ENCODE results near the gene SZRD1.

SZRD1 gene

DNA sequence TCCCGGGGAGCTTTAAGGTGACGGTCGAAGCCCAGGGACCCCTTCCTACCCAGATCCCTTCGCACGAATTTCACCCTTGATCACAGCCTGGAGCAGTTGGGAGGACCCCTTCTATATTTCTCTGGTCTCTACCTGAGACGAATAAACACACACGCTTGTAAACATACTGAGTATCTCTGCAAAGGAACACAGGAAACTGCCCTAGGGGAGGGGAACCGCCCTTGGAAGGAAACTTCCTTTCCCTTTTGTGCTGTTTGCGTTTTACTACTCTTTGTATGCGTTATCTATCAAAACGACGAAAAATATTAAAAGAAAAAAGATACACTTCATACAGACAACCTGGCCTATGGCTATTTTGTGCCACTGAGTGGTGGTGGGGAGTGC, 74.2 kb downstream of the SZRD1 start:
- DNase-seq = no peak

DNA sequence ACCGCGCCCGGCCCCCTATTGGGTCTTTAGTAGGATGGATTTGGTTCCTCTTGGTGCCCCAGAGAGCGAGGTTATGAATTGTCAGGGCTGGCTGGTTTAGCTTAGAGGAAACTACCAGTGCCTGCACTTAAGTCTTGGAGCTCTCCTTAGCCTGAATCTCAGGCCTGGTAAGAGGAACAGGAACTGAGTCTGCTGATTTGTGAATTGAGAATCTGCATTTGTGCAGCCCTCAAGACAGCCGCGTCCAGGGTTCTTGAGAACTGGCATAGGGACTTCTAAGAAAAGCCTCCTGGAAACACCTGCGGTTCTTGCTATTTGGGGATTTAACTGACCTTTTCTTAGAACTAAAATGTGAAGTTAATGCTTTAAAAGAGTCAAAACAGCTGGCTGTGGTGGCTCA, 75.2 kb downstream of the SZRD1 start:
- no peak for DNase-seq

DNA sequence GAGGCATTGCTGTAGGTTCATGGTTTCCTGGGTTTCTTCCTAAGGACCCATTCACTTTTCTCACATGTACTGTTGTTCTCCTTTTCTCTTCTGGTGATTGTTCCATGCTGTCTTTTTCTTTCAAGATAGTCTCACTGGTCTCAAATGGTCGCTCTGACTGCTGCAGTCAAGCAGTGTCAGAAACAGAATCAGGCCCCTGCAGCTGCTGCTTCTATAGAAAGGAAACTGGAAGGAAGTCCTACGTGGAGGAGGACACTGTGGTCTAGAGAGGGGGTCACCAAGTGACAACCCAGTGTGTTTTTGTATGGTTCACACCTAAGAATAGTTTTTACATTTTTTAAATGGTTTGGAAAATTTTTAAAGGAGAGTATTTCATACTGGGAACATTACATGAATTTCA, 75.9 kb downstream of the SZRD1 start:
- no peak for DNase-seq

DNA sequence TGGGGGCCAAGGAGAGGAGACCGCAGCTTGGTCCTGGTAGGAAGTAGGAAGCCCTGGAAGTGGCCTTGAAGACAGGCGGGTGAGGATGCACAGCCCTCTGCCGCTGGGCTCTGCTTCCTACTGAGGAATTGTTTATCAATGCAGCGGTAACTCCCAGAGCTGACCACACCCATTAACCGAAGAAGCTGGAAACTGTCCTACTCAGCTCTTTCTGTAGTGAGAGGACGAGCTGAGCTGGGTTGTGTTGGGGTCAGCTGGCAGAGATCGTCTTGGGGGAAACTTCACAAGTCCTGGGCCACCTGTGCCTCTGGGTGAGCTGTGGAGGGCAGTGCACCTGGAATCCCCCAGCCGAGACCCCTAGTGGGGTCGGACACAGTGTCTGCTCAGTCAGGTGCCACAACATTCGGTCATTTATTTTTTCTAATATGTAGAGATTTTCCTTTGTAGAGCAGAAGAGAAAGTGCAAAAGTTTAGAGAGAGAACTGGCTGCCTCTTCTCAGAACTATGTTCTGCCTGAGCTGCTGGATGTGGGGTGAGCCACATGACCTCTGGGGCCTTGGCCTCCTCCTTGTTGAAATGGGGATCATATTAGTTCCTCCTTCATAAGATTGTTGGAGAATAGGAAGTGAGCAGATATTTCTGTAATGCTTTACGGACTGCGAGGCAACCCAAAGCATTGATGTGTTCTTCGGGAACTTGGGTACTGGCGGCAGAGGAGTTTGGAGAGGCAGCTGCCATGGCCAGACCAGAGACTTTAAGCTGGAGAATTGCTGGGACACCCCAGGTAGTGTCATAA, 77.1 kb downstream of the SZRD1 start:
- no peak for DNase-seq

DNA sequence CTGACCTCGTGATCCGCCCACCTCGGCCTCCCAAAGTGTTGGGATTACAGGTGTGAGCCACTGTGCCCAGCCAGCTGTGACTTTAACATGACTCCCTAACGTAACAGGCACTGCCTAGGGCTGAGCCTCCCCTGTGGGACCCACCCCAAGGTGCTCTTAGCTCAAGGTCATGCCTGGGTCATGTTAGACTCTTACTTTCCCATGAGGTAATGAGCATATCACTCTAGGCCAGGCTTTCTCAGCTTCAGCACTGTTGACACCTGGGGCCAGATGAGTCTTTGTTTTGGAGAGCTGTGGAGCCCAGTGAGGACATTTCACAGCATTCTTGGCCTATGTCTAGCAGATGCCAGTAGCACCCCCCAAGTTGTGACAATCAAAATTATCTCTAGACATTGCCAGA, 78.0 kb downstream of the SZRD1 start:
- DNase-seq = no peak

DNA sequence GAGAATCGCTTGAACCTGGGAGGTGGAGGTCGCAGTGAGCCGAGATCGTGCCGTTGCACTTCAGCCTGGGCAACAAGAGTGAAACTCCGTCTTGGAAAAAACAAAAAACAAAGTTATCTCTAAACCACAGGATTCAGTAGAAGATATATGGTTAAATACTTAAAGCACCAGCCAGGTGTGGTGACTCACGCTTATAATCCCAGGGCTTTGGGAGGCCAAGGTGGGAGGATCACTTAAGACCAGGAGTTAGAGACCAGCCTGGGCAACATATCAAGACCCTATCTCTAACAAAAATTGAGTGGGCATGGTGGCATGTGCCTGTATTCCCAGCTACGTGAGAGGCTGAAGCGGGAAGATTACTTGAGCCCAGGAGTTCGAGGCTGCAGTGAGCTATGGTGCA, 79.1 kb downstream of the SZRD1 start:
- DNase-seq = no peak

DNA sequence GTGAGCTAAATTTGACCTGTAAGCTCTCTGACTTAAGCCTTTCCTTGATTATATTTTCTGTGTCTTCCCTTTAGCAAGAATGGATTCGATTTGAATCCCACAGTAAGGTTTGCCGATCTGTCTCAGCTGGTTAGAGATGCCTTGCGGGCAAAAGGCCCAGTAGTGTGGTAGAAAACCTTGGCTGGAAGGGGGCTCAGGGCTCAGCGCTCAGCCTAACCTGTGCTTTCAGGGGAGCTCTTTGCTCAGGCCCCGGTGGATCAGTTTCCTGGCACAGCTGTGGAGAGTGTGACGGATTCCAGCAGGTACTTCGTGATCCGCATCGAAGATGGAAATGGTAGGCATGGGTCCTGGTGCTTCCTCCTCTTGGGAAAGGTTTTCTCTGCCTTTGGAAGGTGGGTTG, 80.6 kb downstream of the SZRD1 start:
- no peak for DNase-seq
